Mucosa of descending colon (tissue), 3 donors: ENCODE results near the gene ARHGEF39. TPM values are rescaled to one million over a fixed set of nuclear protein-coding genes. Genes with fewer than 3 reads are reported as not detected.
A peak's percentile ranks its signal among the peaks of the same experiment; 100 is the strongest.

Source experiments
- ATAC-seq: fragments of 200-7000 bp; cut with Tn5 transposase; one replicate; pipeline ENCODE4 v1.9.1; 2020; ENCODE audit warnings: mild to moderate bottlenecking, moderate library complexity
- DNase-seq, 3 donors: peaks; one replicate each; pipeline ENCODE4 v3.0.0-alpha.2; 2020
- H3K36me3 ChIP-seq: fragments of 200-600 bp; one replicate; pipeline ENCODE4 v1.8.0; 2021; ENCODE audit warnings: low read depth, mild to moderate bottlenecking
- H3K4me1 ChIP-seq: fragments of 200-600 bp; one replicate; pipeline ENCODE4 v1.8.0; 2021; ENCODE audit warnings: low read depth, mild to moderate bottlenecking
- H3K4me3 ChIP-seq: fragments of 200-600 bp; one replicate; pipeline ENCODE4 v1.8.0; 2021; ENCODE audit warnings: mild to moderate bottlenecking
- H3K9me3 ChIP-seq: fragments of 200-600 bp; one replicate; pipeline ENCODE4 v1.8.0; 2021; ENCODE audit warnings: mild to moderate bottlenecking
- intact Hi-C, 2 donors: fragments of 100-400 bp; cut with DNase I in 1 of 2; cut with micrococcal nuclease in 1 of 2; formaldehyde crosslinking; loops; one replicate each; pipeline versions ENCODE4 v1.11.0 to v1.11.1; 2022; cut with DNase I, micrococcal nuclease
- total RNA-seq, 3 donors: library from RNA; stranded (reverse); fragmentation: NEBNext Ultra II Directional in 2 of 3; extraction: Animal tissue kit (Norgen Biotek cat#: 25700) in 2 of 3; gene quantifications; one replicate each; pipeline versions ENCODE4 v1.2.1 to v1.2.4, GENCODE V29; 2021 to 2023
- TF ChIP-seq, protein P1 (sequence below): fragments of 200-600 bp; IDR thresholded peaks from one replicate; pipeline ENCODE4 v1.8.0; 2022; ENCODE audit warnings: antibody characterized with exemption, mild to moderate bottlenecking
- donor health status: DM: no; HTN: no; CAD: no; lungs with moderate emphysema.
- donor health status: DM: no; HTN: no; CAD: no.
- donor health status: DM: no; HTN: yes; CAD: no.

The ARHGEF39 gene
- total RNA-seq, 3 donors from 2014 or later, result 2.6 to 10.3 (median 6.4) TPM

DNA sequence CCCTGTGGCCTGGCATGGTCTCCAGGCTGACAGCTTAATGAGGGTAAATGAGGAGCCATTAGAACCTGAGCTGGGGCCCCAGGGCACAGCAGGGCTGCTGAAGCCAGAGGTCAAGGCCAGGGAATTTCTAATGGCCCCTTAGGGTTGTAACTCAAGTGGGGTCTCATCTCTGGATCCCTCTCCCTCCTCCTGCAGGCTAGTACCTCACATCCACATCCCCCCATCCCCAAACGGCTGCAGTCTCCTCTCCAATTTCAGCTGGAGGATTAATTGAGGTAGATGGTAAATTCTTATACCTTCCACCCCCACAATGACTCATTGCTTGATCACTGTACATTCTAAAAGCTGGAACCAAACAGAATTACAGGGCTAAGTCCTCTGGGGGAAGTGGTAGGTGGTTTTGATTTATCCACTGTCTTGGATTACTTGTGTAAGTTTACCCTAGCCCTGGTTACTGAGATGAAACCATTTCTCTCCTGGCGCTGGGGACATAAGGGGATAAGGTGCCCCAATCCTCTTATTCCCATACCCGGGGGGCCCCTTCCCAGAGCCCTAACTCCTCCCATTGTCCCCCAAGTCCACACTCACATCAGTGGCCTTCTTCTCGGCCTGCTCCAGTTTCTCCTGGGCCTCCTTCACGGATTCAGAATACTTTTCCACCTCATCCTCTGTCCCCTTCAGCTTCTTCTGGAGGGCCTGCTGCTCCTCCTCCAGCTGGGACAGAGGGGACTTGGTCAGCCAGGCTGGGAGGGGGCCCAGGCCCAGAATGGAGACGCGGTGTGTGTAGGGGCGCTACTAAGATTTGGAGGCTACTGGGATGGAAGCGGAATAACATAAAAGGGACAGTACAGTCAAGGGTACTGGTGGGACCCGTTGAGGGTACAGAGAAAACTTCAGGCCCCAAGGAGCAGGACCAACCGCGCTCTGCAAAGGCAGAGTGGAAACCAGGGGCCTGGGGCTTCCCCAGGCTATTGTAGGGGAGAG, 23.9 kb upstream of the ARHGEF39 start:
- peak in 1 of 3 donors; percentile 35 for DNase-seq
- H3K4me3 ChIP-seq, result peak overlapping the region; percentile 1
- no peaks in the 10 kb centered on the region for H3K9me3 ChIP-seq
- peak; percentile 8 for ATAC-seq
- H3K4me1 ChIP-seq, result peaks cover 7% of the 10 kb centered on the region
- TF ChIP-seq, protein P1, sequence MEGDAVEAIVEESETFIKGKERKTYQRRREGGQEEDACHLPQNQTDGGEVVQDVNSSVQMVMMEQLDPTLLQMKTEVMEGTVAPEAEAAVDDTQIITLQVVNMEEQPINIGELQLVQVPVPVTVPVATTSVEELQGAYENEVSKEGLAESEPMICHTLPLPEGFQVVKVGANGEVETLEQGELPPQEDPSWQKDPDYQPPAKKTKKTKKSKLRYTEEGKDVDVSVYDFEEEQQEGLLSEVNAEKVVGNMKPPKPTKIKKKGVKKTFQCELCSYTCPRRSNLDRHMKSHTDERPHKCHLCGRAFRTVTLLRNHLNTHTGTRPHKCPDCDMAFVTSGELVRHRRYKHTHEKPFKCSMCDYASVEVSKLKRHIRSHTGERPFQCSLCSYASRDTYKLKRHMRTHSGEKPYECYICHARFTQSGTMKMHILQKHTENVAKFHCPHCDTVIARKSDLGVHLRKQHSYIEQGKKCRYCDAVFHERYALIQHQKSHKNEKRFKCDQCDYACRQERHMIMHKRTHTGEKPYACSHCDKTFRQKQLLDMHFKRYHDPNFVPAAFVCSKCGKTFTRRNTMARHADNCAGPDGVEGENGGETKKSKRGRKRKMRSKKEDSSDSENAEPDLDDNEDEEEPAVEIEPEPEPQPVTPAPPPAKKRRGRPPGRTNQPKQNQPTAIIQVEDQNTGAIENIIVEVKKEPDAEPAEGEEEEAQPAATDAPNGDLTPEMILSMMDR, result no peak
- no peaks in the 10 kb centered on the region for H3K36me3 ChIP-seq
- intact Hi-C loops, result no loop called here

DNA sequence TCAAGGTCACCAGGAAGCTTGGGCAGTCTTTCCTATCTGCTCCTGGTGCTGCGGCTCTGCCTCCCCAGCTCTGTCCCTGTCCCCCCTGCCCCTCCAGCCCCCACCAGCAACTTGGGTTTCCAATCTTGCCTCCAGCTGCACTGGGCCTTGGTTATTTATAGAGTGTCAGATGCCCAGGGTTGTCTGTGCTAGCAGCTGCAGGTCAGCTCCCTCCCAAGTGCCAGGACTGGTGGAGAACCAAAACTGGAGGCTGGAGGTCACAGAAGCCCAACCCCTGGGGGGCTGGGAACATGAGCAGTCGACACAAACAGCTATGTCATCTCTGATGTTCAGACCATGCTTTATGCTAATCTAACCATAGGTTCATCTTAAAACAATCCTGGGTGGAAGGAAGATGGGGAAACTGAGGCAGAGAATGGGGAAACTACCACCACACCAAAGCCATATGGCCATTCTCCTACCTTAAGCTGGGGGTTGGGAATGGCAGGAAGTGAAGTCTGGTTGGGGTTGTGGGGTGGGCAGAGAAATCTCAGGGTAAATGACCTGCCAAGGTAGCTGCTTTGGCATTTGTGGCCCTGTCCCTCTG, 23.1 kb upstream of the ARHGEF39 start:
- Histone ChIP-seq H3K4me3 (no peak overlapping the region), H3K4me1 (peaks cover 7% of the 10 kb centered on the region), H3K9me3 (no peaks in the 10 kb centered on the region), H3K36me3 (no peaks in the 10 kb centered on the region)
- ATAC-seq, result no peak
- DNase-seq, result peak in 1 of 3 donors; percentile 5
- TF ChIP-seq, protein P1, result no peak
- intact Hi-C loops, result no loop called here

DNA sequence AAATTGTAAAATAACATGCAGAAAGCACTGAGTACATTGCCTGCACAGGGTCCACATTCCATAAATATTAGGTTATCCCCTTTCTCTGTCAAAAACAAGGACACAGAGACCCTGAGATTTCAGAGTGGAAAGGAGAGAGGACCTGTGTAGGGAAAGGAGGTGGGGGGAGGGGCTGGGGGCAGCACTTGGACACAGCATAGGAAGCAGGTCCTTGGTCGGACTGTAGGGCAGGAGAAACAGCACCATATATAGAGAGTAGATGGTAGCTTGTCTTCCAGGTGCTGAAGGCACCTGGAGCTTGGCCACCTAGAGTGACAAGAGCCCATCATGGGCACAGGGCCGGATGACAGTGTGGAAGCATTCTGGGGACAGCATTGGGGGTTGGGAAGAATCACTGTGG, 22.3 kb upstream of the ARHGEF39 start:
- no peaks in the 10 kb centered on the region for H3K36me3 ChIP-seq
- H3K4me3 ChIP-seq, result no peak overlapping the region
- H3K4me1 ChIP-seq, result peaks cover 7% of the 10 kb centered on the region
- TF ChIP-seq, protein P1, result no peak
- ATAC-seq (no peak), DNase-seq (peak in 1 of 3 donors; percentile 17)
- intact Hi-C loops, result no loop called here
- H3K9me3 ChIP-seq, result no peaks in the 10 kb centered on the region

DNA sequence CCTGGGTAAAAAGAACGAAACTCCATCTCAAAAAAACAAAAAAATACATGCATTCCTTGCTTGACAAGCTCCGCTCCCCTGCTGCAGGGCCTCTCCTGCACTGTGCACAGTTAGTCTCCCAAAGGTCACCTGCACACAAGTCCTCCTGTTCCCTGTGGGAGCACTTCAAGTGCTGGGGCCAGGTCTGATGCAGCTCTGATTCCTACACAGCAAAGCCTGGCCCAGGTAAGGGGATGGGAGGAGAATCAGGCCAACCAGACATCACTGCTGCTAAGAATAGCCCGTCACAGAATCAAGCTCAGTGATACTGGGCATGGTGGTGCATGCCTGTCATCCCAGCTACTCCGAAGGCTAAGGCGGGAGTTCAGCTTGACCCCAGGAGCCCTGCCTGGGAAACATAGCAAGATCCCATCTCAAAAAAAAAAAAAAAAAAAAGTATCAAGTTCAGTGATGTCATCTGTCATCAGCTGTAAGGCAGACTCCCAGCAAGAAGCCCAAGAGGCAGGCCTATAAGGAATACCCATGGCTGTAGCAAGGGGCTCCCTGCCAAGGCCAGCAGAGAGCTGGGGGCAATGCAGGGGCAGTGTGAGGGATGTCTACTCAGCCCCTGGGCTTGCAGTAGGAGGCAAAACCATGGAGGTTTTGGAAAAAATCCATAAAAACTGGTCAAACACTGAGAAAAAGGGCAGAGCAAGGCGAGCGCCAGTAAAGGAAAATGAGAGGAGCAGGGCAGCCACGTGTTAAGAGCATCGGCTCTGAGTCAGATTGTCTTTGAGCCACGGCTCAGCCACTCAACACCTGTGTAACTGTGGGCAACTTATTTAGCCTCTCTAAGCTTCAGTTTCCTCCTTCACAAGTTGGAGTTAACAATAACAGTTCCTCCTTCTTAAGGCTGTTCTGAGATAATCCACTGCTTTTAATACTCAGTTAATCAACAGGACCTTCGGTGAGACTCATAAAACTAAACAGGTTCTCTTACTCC, 21.5 kb upstream of the ARHGEF39 start:
- TF ChIP-seq, protein P1, result no peak
- DNase-seq, result peak in 1 of 3 donors; percentile 29
- Histone ChIP-seq H3K4me3 (no peak overlapping the region), H3K4me1 (peaks cover 7% of the 10 kb centered on the region), H3K9me3 (no peaks in the 10 kb centered on the region), H3K36me3 (no peaks in the 10 kb centered on the region)
- no peak for ATAC-seq
- intact Hi-C loops, result no loop called here

DNA sequence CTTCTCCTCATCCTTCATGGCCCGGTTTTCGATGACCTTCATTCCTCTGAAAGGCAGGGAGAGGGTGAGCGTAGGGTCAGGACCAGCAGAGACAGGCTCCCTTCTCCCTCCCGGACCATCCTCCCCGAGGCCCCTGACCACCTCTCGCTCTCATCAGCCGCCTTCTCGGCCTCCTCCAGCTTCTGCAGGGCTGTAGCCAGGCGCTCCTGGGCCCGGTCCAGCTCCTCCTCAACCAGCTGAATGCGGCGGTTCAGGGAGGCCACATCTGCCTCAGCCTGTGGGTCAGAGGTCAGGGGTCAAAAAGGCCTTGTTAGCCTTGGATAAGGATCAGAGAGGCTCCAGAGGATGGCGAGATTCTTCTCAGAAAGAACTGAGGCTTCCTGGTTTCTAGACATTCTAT, 20.5 kb upstream of the ARHGEF39 start:
- Histone ChIP-seq H3K36me3 (no peaks in the 10 kb centered on the region), H3K9me3 (no peaks in the 10 kb centered on the region), H3K4me1 (peaks cover 4% of the 10 kb centered on the region), H3K4me3 (no peak overlapping the region)
- TF ChIP-seq, protein P1, result no peak
- intact Hi-C loops, result no loop called here
- ATAC-seq, result no peak
- peak in 1 of 3 donors; percentile 47 for DNase-seq
